ENCODE data around the gene TLN1.

- TF ChIP-seq ZNF121 (CRISPR knock-in tag; IDR thresholded peaks at IDR 0.05) (no peak), NFE2L1 (CRISPR knock-in tag; IDR thresholded peaks at IDR 0.05) (no peak), CTCF (IDR thresholded peaks at IDR 0.05) (no peak)
Measured at GRCh38 chr9:35679766-35680330, 52.1 kb downstream of the TLN1 start.

Data from WTC11 (cell line).